ENCODE measurements around the gene GPATCH2L.

The GPATCH2L gene
- total RNA-seq: 113 to 178 (median 140) reads per million in 4 donors

GRCh38 chr14:76151398-76152332 lies at the start of gene GPATCH2L:
Gene GPATCH2L (plus strand): TSS chr14:76151922. CDS start chr14:76154364, 2,442 bp downstream.
- DNase-seq: peak; percentile 92 to 96 (median 94)

GRCh38 chr14:76104802-76105355 lies 46.8 kb upstream of the GPATCH2L start:
- no peak for DNase-seq

GRCh38 chr14:76106188-76106587 lies 45.5 kb upstream of the GPATCH2L start:
- DNase-seq: no peak

GRCh38 chr14:76109087-76109880 lies 42.4 kb upstream of the GPATCH2L start:
- DNase-seq: no peak

GRCh38 chr14:76112889-76113624 lies 38.7 kb upstream of the GPATCH2L start:
- DNase-seq: no peak

GRCh38 chr14:76113691-76114090 lies 38.0 kb upstream of the GPATCH2L start:
- no peak for DNase-seq

- no peak for DNase-seq
These were observed 36.7 kb upstream of the GPATCH2L start for GRCh38 chr14:76115010-76115422.

GRCh38 chr14:76117789-76118484 lies 33.8 kb upstream of the GPATCH2L start:
- DNase-seq: no peak

GRCh38 chr14:76118594-76118993 lies 33.1 kb upstream of the GPATCH2L start:
- DNase-seq: no peak

- no peak for DNase-seq
These were observed 30.5 kb upstream of the GPATCH2L start for GRCh38 chr14:76121089-76121748.

- DNase-seq: no peak
These were observed 28.1 kb upstream of the GPATCH2L start for GRCh38 chr14:76123426-76124225.

- DNase-seq: no peak
These were observed 26.2 kb upstream of the GPATCH2L start for GRCh38 chr14:76125511-76125910.

- no peak for DNase-seq
These were observed 25.6 kb upstream of the GPATCH2L start for GRCh38 chr14:76126076-76126475.

GRCh38 chr14:76129851-76130576 lies 21.7 kb upstream of the GPATCH2L start:
- DNase-seq: no peak

GRCh38 chr14:76131071-76131965 lies 20.4 kb upstream of the GPATCH2L start:
- no peak for DNase-seq

- DNase-seq: no peak
These were observed 18.6 kb upstream of the GPATCH2L start for GRCh38 chr14:76133103-76133502.

- DNase-seq: no peak
These were observed 17.5 kb upstream of the GPATCH2L start for GRCh38 chr14:76134231-76134630.

- DNase-seq: no peak
These were observed 16.0 kb upstream of the GPATCH2L start for GRCh38 chr14:76135722-76136121.

Measured in T-helper 1 cell (primary cell).